GM10266 (cell line): Measurements from ENCODE around the gene IP6K3.

Experiments used
- DNase-seq: peaks from one replicate; pipeline ENCODE4 v3.0.0; 2012; ENCODE audit errors: extremely low spot score
- TF ChIP-seq, protein P1 (sequence below): IDR thresholded peaks from 2 replicates; pipeline ENCODE4 v1.5.1; 2012; ENCODE audit warnings: mild to moderate bottlenecking, low read depth; ENCODE audit not compliant: control insufficient read depth, insufficient read depth; ENCODE audit errors: missing control alignments

IP6K3 gene

DNA sequence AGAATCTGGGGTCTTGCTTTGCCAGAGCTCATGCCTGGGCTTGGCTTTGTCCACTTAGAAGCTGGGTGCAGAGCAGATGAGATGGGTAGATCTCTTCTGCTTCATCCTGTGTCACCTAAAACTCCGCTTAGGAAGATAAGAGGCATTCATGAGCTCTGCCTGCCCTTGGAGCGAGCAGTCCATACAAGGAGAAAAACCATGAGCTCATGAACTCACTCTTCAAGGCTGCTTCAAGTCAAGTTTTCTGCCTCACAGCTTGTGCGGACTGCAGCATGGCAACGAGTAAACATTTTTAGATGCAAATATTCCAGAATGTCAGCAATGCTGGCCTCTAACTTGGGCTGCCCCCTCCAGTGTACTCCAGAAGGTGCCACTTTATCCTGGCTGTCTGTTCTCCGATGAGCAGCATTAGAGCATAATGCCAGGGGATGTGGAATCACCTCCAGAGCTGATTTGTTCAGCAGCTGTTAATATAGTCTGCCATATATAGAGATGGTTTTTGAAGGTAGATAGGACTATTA lies 24.5 kb downstream of the IP6K3 start:
- DNase-seq, result no peak
- TF ChIP-seq, protein P1, sequence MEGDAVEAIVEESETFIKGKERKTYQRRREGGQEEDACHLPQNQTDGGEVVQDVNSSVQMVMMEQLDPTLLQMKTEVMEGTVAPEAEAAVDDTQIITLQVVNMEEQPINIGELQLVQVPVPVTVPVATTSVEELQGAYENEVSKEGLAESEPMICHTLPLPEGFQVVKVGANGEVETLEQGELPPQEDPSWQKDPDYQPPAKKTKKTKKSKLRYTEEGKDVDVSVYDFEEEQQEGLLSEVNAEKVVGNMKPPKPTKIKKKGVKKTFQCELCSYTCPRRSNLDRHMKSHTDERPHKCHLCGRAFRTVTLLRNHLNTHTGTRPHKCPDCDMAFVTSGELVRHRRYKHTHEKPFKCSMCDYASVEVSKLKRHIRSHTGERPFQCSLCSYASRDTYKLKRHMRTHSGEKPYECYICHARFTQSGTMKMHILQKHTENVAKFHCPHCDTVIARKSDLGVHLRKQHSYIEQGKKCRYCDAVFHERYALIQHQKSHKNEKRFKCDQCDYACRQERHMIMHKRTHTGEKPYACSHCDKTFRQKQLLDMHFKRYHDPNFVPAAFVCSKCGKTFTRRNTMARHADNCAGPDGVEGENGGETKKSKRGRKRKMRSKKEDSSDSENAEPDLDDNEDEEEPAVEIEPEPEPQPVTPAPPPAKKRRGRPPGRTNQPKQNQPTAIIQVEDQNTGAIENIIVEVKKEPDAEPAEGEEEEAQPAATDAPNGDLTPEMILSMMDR, result no peak

DNA sequence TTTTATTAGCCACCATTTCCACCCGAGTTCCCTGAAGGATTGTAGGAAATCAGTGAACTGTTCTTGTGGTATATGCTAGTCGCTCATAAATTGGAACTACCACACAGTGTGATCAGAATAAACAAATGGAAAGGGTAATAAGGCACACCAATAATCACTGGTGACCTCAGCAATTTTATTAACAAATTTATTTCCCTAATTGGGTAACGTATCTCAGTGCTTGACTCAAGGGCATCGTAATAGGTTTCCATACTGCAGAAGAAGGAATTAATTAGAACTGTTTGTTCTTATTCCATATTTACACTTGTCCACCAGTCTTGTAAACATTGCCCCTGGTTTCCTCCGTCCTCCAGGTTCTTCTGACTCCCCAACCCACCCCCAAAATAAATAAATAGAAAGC lies 25.2 kb downstream of the IP6K3 start:
- no peak for DNase-seq
- TF ChIP-seq, protein P1, result no peak

DNA sequence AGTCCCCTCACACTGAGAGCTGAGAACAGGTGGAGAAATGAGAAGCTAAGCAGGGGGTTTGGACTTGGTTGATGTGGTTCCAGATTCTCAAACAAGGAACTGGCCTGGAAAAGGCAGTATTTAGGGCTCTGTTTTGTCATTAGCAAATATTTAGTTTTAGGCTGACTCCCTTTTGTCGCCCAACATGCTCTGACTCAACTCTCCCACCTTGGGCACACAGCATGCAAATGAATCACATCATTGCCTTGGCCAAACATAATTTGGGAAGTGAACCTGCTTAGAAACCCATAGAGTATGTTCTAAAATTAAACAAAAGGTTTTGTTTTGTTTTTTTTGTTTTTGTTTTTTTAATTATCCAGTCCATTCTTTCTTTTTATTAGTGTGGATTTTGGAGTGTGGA lies 25.7 kb downstream of the IP6K3 start:
- TF ChIP-seq, protein P1, result no peak
- DNase-seq, result no peak

DNA sequence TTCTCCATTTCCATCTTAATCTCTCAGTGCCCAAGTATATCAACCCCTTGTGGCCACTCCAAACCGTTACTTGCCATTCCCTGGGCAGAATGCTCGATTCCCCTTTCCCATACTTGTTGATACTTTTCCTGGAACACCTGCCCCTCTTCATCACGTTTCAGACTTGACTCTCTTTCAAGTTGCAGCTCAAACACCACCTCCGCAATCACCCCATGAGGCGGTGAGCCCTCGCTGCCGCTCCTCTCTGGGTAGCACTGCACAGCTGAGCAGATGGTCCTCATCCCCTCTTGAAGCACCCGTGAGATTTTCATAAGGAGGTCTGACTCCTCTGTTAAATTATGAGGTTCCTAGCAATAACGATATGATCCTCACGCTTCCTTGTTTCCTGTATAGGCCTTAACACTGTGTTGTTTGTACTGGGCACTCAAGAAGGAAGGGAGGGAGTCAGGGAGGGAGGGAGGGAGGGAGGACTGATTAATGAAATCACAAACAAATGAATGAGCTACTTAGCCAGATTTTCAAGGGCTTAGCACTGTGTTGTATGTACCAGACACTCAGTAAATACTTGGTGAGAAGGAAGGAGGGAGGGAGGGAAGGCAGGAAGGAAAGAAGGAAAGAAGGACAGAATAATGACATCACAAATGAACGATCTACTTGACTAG lies 27.2 kb downstream of the IP6K3 start:
- DNase-seq, result no peak
- TF ChIP-seq, protein P1, result no peak

DNA sequence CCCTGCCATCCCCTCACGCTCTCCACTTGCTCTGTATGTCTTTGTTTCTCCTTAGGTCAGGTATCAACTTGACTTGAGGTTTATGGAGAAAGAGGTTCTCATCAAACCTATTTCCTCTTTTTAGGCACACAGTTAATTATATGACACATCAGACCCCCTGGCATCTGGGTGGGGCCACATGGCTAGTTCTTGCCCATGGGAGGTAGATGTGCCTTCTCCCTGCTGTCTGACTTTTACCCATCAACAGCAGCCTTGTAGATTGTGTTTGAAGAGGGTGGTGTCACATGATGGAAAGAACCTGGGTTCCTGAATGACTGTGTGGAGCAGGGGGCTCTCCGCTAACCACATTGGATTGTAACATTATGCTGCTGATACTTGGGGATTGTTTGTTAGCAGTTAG lies 28.0 kb downstream of the IP6K3 start:
- TF ChIP-seq, protein P1, result no peak
- no peak for DNase-seq

DNA sequence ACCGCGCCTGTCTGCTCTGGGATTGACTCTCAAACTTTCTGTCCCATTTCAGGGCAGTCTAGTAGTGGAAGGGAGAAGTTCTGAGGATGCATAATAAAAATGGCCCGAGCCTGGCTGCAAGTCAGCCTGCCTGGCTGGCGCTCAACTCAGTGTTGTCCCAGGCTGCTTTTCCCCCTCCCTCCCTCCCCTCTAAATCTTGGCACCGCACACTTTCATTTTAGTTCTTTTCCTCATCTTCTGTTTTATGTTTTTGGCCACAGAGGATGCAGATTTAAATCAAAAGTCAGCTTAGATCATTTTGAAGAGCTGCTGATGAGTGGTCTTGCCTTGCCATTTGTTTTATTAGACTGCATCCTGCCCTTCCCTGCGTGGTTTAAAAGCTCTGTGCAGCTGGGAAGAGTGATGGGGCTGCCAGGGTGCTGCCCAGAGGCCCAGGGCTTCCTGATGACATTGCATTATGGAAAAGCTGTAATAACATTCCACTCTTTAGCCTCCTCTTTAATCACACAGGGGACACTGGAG lies 28.7 kb downstream of the IP6K3 start:
- DNase-seq, result no peak
- TF ChIP-seq, protein P1, result no peak

DNA sequence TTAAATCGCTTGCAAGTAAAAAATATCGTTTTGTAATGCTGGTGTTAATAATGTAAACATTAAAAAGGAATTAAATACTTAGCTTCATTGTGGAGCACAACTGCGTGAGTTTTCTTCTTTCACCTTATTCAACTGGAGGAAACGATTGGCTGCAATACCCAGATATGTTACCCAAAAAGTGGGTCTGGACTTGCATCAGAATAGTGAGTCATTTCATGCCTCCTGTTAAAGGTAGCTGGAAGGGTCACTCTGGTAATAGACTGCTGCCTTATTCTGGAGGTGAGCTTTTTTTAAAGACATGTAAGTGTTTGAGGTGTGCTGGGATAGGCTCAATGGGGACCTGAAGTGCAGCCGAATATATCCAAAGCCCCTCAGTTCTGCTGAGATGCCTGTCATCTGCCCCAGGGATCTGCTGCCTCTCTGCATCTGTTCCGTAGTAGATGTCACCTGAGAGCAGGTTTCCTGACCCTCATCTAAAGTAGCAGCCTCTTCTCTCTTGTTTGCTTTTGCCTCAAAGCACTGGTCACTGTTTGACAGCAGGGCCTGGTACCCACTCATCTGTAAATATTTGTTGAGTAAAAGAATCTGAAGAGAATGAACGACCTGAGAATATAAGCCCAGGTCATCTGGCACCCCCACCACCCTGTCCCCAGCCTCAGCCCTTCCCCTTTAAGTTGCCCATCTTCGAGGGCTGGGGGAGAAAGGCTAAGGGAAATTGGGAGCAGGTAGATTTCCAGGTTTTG lies 29.6 kb downstream of the IP6K3 start:
- DNase-seq, result no peak
- TF ChIP-seq, protein P1, result no peak
